Adrenal gland (tissue), 5 donors: ENCODE data around the gene GPR146.

Experiments
- CTCF ChIP-seq, 6 experiments: fragments of 450-650 bp in 4 of 6; fragments of 200-600 bp in 2 of 6; sonication (generic) in 1 of 6; IDR thresholded peaks; 1 replicate in 5 of 6; 2 replicates in 1 of 6; pipeline versions ENCODE4 v1.5.1 to v1.8.0; 2016 to 2021; ENCODE audit warnings: antibody characterized with exemption in 6 of 6, mild to moderate bottlenecking in 2 of 6, moderate library complexity in 1 of 6
- POLR2A ChIP-seq, 2 donors: fragments of 450-650 bp; IDR thresholded peaks; one replicate each; pipeline ENCODE4 v1.6.1; 2017; ENCODE audit warnings: antibody characterized with exemption in 2 of 2, mild to moderate bottlenecking in 2 of 2, moderate library complexity in 1 of 2
- donor health status: DM: no; HTN: no; CAD: no.

GRCh38 chr7:1017586-1018333 is 26.6 kb upstream of the GPR146 start:
- no peak for TF ChIP-seq POLR2A (IDR thresholded peaks at IDR 0.05)
- TF ChIP-seq CTCF (IDR thresholded peaks at IDR 0.05), result no peak
